Smooth muscle cell (in vitro differentiated cells): ENCODE data around the gene GAL3ST2. TPM values are rescaled to one million over a fixed set of nuclear protein-coding genes. Genes with fewer than 3 reads are reported as not detected.
"Not testable (repeated sequence)": the region's sequence is repeated elsewhere in the genome, so short reads cannot be mapped to it uniquely, and the experiment has no call there.

Experiments used
- DNase-seq: peaks from one replicate; lab custom pipeline; 2025; ENCODE audit not compliant: unreplicated experiment; lab: John Stamatoyannopoulos, UW
- H2AFZ ChIP-seq: fragments of 200-600 bp; sonication (generic); 2 replicates; pipeline ENCODE4 v1.6.0; 2016; ENCODE audit warnings: antibody characterized with exemption, low read depth, mild to moderate bottlenecking
- H3F3A ChIP-seq: fragments of 200-600 bp; sonication (generic); 2 replicates; pipeline ENCODE4 v1.6.0; 2017; ENCODE audit warnings: antibody characterized with exemption, low read depth
- H3K27ac ChIP-seq: fragments of 200-600 bp; sonication (generic); 2 replicates; pipeline ENCODE4 v1.5.1; 2016; ENCODE audit warnings: low read depth, mild to moderate bottlenecking
- H3K27me3 ChIP-seq: fragments of 200-600 bp; sonication (generic); 2 replicates; pipeline ENCODE4 v1.6.1; 2016; ENCODE audit warnings: low read depth, mild to moderate bottlenecking
- H3K36me3 ChIP-seq: fragments of 200-600 bp; sonication (generic); 2 replicates; pipeline ENCODE4 v1.5.1; 2016; ENCODE audit warnings: low read depth
- H3K4me1 ChIP-seq: fragments of 200-600 bp; sonication (generic); 2 replicates; pipeline ENCODE4 v1.5.1; 2016; ENCODE audit warnings: low read depth
- H3K4me2 ChIP-seq: fragments of 200-600 bp; sonication (generic); 2 replicates; pipeline ENCODE4 v1.6.0; 2016; ENCODE audit warnings: mild to moderate bottlenecking
- H3K4me3 ChIP-seq: fragments of 200-600 bp; sonication (generic); 2 replicates; pipeline ENCODE4 v1.5.1; 2016; ENCODE audit warnings: mild to moderate bottlenecking
- H3K79me2 ChIP-seq: fragments of 200-600 bp; sonication (generic); 2 replicates; pipeline ENCODE4 v1.6.0; 2016; ENCODE audit warnings: low read depth, mild to moderate bottlenecking
- H3K9ac ChIP-seq: fragments of 200-600 bp; sonication (generic); 2 replicates; pipeline ENCODE4 v1.6.0; 2016; ENCODE audit warnings: low read depth
- H3K9me3 ChIP-seq: fragments of 200-600 bp; sonication (generic); replicated peaks from 2 replicates; pipeline ENCODE4 v1.5.1; 2016; ENCODE audit warnings: low read depth
- H4K20me1 ChIP-seq: fragments of 200-600 bp; sonication (generic); 2 replicates; pipeline ENCODE4 v1.6.0; 2016; ENCODE audit warnings: low read depth
- CTCF ChIP-seq: fragments of 200-600 bp; sonication (generic); IDR thresholded peaks from 2 replicates; pipeline ENCODE4 v1.5.1; 2017; ENCODE audit warnings: borderline replicate concordance, mild to moderate bottlenecking, antibody characterized with exemption; ENCODE audit not compliant: insufficient read depth, poor library complexity, severe bottlenecking
- WGBS: methylation state at CpG from one replicate; pipeline ENCODE4 v1.1.7; 2016; ENCODE audit warnings: low lambda C conversion rate; 5-methylcytosine and 5-hydroxymethylcytosine counted together
- polyA plus RNA-seq: library from polyadenylated mRNA; unstranded; fragments of >200 nt; fragmentation: Nextera tagmentation; extraction: Ambion mirVana; gene quantifications from 2 replicates; pipeline ENCODE4 v1.2.1, GENCODE V29; 2016
- total RNA-seq: library from RNA; depleted of rRNA; stranded (reverse); fragments of >200 nt; gene quantifications from 2 replicates; pipeline ENCODE4 v1.2.3, GENCODE V29; 2014

Gene GAL3ST2
- total and polyA plus RNA-seq, 2 experiments from 2014 or later: 0.34 TPM; not detected in 1

- Histone ChIP-seq H3K9me3 (peaks cover 9% of the 10 kb centered on the region), H3K27me3 (no peaks in the 10 kb centered on the region), H3K79me2 (no peaks in the 10 kb centered on the region), H3K9ac (no peak overlapping the region), H3K4me1 (peaks cover 6% of the 10 kb centered on the region), H3F3A (no peaks in the 10 kb centered on the region), H3K4me3 (no peak overlapping the region), H3K4me2 (no peak overlapping the region), H4K20me1 (no peaks in the 10 kb centered on the region), H3K27ac (no peak overlapping the region), H2AFZ (no peak overlapping the region), H3K36me3 (no peaks in the 10 kb centered on the region)
- DNase-seq: no peak
- TF ChIP-seq CTCF: no peak
- 91% methylated on average over 22 of the region's 22 CpGs for WGBS
Observed at GRCh38 chr2:241777170-241777685, 606 bp downstream of the GAL3ST2 start.

- Histone ChIP-seq H2AFZ (no peak overlapping the region), H3K9ac (no peak overlapping the region)
- no peak for DNase-seq
Observed at GRCh38 chr2:241777686-241778627, 1.3 kb downstream of the GAL3ST2 start.

GRCh38 chr2:241780939-241781569 is 4.4 kb downstream of the GAL3ST2 start:
- H3K36me3 ChIP-seq: no peaks in the 10 kb centered on the region
- no peaks in the 10 kb centered on the region for H3K4me1 ChIP-seq
- H3K9ac ChIP-seq: no peak overlapping the region
- no peak overlapping the region for H3K4me2 ChIP-seq
- H3K79me2 ChIP-seq: no peaks in the 10 kb centered on the region
- DNase-seq: no peak
- no peaks in the 10 kb centered on the region for H4K20me1 ChIP-seq
- H3K9me3 ChIP-seq: peaks cover 9% of the 10 kb centered on the region
- H3K27ac ChIP-seq: no peak overlapping the region
- no peaks in the 10 kb centered on the region for H3F3A ChIP-seq
- TF ChIP-seq CTCF: no peak
- H3K4me3 ChIP-seq: no peak overlapping the region
- no peaks in the 10 kb centered on the region for H3K27me3 ChIP-seq
- WGBS: 88% methylated on average over 5 of the region's 5 CpGs
- no peak overlapping the region for H2AFZ ChIP-seq

More at GRCh38 chr2:241777686-241778627, 1.3 kb downstream of the GAL3ST2 start:
- 83% methylated on average over 21 of the region's 21 CpGs for WGBS
- Histone ChIP-seq H3K27me3 (no peaks in the 10 kb centered on the region), H3F3A (no peaks in the 10 kb centered on the region), H3K79me2 (no peaks in the 10 kb centered on the region), H4K20me1 (no peaks in the 10 kb centered on the region), H3K4me2 (no peak overlapping the region), H3K4me3 (no peak overlapping the region), H3K4me1 (no peaks in the 10 kb centered on the region), H3K27ac (no peak overlapping the region), H3K9me3 (peaks cover 9% of the 10 kb centered on the region), H3K36me3 (no peaks in the 10 kb centered on the region)
- TF ChIP-seq CTCF: no peak

GRCh38 chr2:241782053-241782452 is 5.4 kb downstream of the GAL3ST2 start:
- not testable (repeated sequence) for H4K20me1 ChIP-seq, H3K9me3 ChIP-seq, H3K4me2 ChIP-seq, H3F3A ChIP-seq, H3K4me3 ChIP-seq, H3K27ac ChIP-seq, H3K4me1 ChIP-seq, H3K36me3 ChIP-seq, DNase-seq, H2AFZ ChIP-seq, H3K27me3 ChIP-seq, H3K9ac ChIP-seq, H3K79me2 ChIP-seq
- WGBS: 94% methylated on average over 3 of the region's 3 CpGs
